HG03378 (cell line): ENCODE measurements around the gene AURKA.
"Not testable (repeated sequence)": the region's sequence is repeated elsewhere in the genome, so short reads cannot be mapped to it uniquely, and the experiment has no call there.

Experiments
- ATAC-seq: cut with Tn5 transposase; IDR thresholded peaks from one replicate; pipeline ENCODE4 v1.9.1; 2021; ENCODE audit warnings: mild to moderate bottlenecking, moderate library complexity; ENCODE audit not compliant: unreplicated experiment

The AURKA gene

GRCh38 chr20:56360133-56360907 is 31.7 kb downstream of the AURKA start:
- ATAC-seq: no peak

- ATAC-seq: peak; percentile 36
Measured at GRCh38 chr20:56359212-56360132, 32.5 kb downstream of the AURKA start.

GRCh38 chr20:56358600-56359211 is 33.3 kb downstream of the AURKA start, which contains the start of gene FAM210B:
TSS of gene FAM210B (plus strand) at chr20:56358974. CDS start at chr20:56359006, 32 bp downstream.
- ATAC-seq: peak; percentile 77

- ATAC-seq: no peak
Measured at GRCh38 chr20:56358070-56358469, 33.9 kb downstream of the AURKA start.

GRCh38 chr20:56353356-56353755 is 38.7 kb downstream of the AURKA start:
- ATAC-seq: no peak

GRCh38 chr20:56352345-56353055 is 39.5 kb downstream of the AURKA start:
- no peak for ATAC-seq

GRCh38 chr20:56350842-56351241 is 41.2 kb downstream of the AURKA start:
- no peak for ATAC-seq

GRCh38 chr20:56348746-56349145 is 43.3 kb downstream of the AURKA start:
- ATAC-seq: no peak

- no peak for ATAC-seq
Measured at GRCh38 chr20:56348305-56348693, 43.7 kb downstream of the AURKA start.

GRCh38 chr20:56347628-56348304 is 44.2 kb downstream of the AURKA start:
- no peak for ATAC-seq

GRCh38 chr20:56345911-56346310 is 46.1 kb downstream of the AURKA start:
- no peak for ATAC-seq

GRCh38 chr20:56343861-56344381 is 48.1 kb downstream of the AURKA start:
- no peak for ATAC-seq

GRCh38 chr20:56342783-56343182 is 49.2 kb downstream of the AURKA start:
- no peak for ATAC-seq

GRCh38 chr20:56336709-56337108 is 55.3 kb downstream of the AURKA start:
- not testable (repeated sequence) for ATAC-seq

- ATAC-seq: no peak
Measured at GRCh38 chr20:56328861-56329260, 63.2 kb downstream of the AURKA start.

- ATAC-seq: no peak
Measured at GRCh38 chr20:56324806-56325205, 67.2 kb downstream of the AURKA start.

GRCh38 chr20:56323656-56324055 is 68.4 kb downstream of the AURKA start:
- ATAC-seq: no peak

- no peak for ATAC-seq
Measured at GRCh38 chr20:56323206-56323605, 68.8 kb downstream of the AURKA start.

GRCh38 chr20:56322681-56323080 is 69.3 kb downstream of the AURKA start:
- ATAC-seq: no peak
